OCI-LY3 (cell line): ENCODE results near the gene FYN.

Experiments
- H2AFZ ChIP-seq: fragments of 200-600, 300-600 bp; shearing (Covaris generic); 2 replicates; pipeline ENCODE4 v1.6.0; 2014; ENCODE audit warnings: antibody characterized with exemption, low read depth, low read length
- H3K27ac ChIP-seq: fragments of 200-600, 300-600 bp; sonication (generic); 2 replicates; pipeline ENCODE4 v1.5.1; 2014; ENCODE audit warnings: mild to moderate bottlenecking, low read length, moderate library complexity, mixed read lengths
- H3K27me3 ChIP-seq: fragments of 200-600, 300-600 bp; sonication (generic); 2 replicates; pipeline ENCODE4 v1.6.1; 2014; ENCODE audit warnings: low read depth, low read length, mixed read lengths
- H3K36me3 ChIP-seq: fragments of 200-600, 300-600 bp; sonication (generic); replicated peaks from 2 replicates; pipeline ENCODE3; 2014; ENCODE audit warnings: low read depth, low read length, mixed read lengths
- H3K4me1 ChIP-seq: fragments of 300-600, 200-600 bp; sonication (generic); 2 replicates; pipeline ENCODE4 v1.6.1; 2014; ENCODE audit warnings: low read length, mixed read lengths
- H3K4me2 ChIP-seq: fragments of 200-600, 300-600 bp; sonication (generic); 2 replicates; pipeline ENCODE4 v1.6.1; 2014; ENCODE audit warnings: low read length, mixed read lengths
- H3K4me3 ChIP-seq: fragments of 300-600, 200-600 bp; sonication (generic); 2 replicates; pipeline ENCODE4 v1.5.1; 2014; ENCODE audit warnings: antibody characterized with exemption, mild to moderate bottlenecking, low read length, moderate library complexity
- H3K79me2 ChIP-seq: fragments of 300-600, 200-600 bp; shearing (Covaris generic); 2 replicates; pipeline ENCODE4 v1.6.1; 2014; ENCODE audit warnings: mild to moderate bottlenecking, low read length, mixed read lengths
- H3K9ac ChIP-seq: fragments of 300-600, 200-600 bp; shearing (Covaris generic); 2 replicates; pipeline ENCODE4 v1.6.0; 2014; ENCODE audit warnings: mild to moderate bottlenecking, low read length, moderate library complexity
- H3K9me3 ChIP-seq: fragments of 200-600, 300-600 bp; shearing (Covaris generic); 2 replicates; pipeline ENCODE4 v1.6.1; 2014; ENCODE audit warnings: low read length, mixed read lengths; ENCODE audit not compliant: insufficient read depth
- H4K20me1 ChIP-seq: fragments of 200-600, 300-600 bp; sonication (generic); 2 replicates; pipeline ENCODE4 v1.6.1; 2016; ENCODE audit warnings: low read length, mixed read lengths; ENCODE audit not compliant: insufficient read depth
- EZH2phosphoT487 ChIP-seq: fragments of 200-600 bp; shearing (Covaris generic); IDR thresholded peaks from 2 replicates; pipeline ENCODE4 v1.6.1; 2018; ENCODE audit warnings: antibody characterized with exemption, mixed run types, low read depth
- TF ChIP-seq, protein P1 (sequence below): fragments of 200-600, 300-600 bp; sonication (generic); IDR thresholded peaks from 2 replicates; pipeline ENCODE4 v1.5.1; 2014; ENCODE audit warnings: antibody characterized with exemption, low read length, low read depth

FYN gene

DNA sequence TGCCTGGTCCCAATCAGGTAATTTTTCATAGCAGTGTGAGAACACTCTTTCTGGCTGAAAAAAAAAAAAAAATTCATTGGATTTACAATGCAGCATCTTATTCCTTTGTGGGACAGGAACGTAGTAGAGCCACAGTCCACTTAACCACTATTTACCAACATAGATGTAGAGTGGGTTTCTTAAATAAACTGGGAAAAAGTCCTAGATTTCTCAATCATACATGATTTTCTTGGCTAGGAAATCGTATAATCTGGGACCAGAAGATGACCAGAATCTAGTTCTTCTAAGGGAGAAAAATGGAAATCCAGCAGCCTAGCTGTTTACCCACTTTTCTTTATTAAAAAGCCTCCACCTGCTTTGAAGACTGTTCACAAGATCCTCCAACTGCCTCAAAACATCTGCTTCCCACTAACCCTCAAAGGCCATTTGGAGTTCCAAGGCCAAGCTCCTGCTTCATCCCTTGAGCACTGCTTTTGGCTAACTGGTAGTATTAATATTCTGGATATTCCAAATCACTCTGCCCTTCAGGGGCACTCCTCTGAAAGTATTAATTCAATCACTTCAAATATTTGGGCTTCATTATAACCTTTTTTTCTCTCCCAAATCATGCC lies 70.4 kb downstream of the FYN start:
- no peak overlapping the region for H3K4me2 ChIP-seq

GRCh38 chr6:111802015-111802414 lies 71.2 kb downstream of the FYN start:
- TF ChIP-seq, protein P1, sequence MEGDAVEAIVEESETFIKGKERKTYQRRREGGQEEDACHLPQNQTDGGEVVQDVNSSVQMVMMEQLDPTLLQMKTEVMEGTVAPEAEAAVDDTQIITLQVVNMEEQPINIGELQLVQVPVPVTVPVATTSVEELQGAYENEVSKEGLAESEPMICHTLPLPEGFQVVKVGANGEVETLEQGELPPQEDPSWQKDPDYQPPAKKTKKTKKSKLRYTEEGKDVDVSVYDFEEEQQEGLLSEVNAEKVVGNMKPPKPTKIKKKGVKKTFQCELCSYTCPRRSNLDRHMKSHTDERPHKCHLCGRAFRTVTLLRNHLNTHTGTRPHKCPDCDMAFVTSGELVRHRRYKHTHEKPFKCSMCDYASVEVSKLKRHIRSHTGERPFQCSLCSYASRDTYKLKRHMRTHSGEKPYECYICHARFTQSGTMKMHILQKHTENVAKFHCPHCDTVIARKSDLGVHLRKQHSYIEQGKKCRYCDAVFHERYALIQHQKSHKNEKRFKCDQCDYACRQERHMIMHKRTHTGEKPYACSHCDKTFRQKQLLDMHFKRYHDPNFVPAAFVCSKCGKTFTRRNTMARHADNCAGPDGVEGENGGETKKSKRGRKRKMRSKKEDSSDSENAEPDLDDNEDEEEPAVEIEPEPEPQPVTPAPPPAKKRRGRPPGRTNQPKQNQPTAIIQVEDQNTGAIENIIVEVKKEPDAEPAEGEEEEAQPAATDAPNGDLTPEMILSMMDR = no peak
- no peak for TF ChIP-seq EZH2phosphoT487
- H3K27ac ChIP-seq = no peak overlapping the region
- H3K79me2 ChIP-seq = no peaks in the 10 kb centered on the region
- H3K9ac ChIP-seq = no peak overlapping the region
- H3K9me3 ChIP-seq = no peaks in the 10 kb centered on the region
- no peaks in the 10 kb centered on the region for H3K27me3 ChIP-seq
- H2AFZ ChIP-seq = no peak overlapping the region
- H4K20me1 ChIP-seq = no peaks in the 10 kb centered on the region
- H3K36me3 ChIP-seq = no peaks in the 10 kb centered on the region
- H3K4me3 ChIP-seq = no peak overlapping the region
- no peak overlapping the region for H3K4me2 ChIP-seq
- peaks cover 23% of the 10 kb centered on the region for H3K4me1 ChIP-seq

More for the DNA sequence above, 70.4 kb downstream of the FYN start:
- TF ChIP-seq EZH2phosphoT487 = no peak
- TF ChIP-seq, protein P1 = no peak
- Histone ChIP-seq H3K9ac (no peak overlapping the region), H3K27ac (no peak overlapping the region), H3K27me3 (no peaks in the 10 kb centered on the region), H2AFZ (no peak overlapping the region), H3K4me1 (peaks cover 23% of the 10 kb centered on the region), H4K20me1 (no peaks in the 10 kb centered on the region), H3K79me2 (no peaks in the 10 kb centered on the region), H3K9me3 (no peaks in the 10 kb centered on the region), H3K4me3 (no peak overlapping the region), H3K36me3 (no peaks in the 10 kb centered on the region)

DNA sequence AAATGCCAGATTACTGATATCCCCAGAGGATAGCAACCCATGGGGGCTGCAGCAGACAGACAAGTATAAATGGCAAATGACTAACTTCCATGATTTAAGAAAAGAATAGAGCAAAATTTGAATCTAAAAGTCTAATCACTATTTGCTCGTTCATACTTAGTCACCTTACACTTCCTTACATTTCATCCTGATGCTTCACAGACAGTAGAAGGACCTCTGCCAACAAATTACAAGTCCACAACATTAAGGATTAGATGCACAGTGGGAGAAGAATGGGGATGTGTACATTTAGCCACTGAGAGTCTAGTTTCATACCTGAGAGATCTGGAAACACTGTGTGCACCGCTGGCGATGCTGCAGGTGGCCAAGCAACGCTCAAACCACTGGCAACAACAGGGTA lies 72.4 kb downstream of the FYN start:
- Histone ChIP-seq H3K9ac (no peak overlapping the region), H3K27ac (no peak overlapping the region), H3K27me3 (no peaks in the 10 kb centered on the region), H3K4me1 (peaks cover 17% of the 10 kb centered on the region), H3K4me2 (no peak overlapping the region), H3K79me2 (no peaks in the 10 kb centered on the region), H3K9me3 (no peaks in the 10 kb centered on the region), H3K36me3 (no peaks in the 10 kb centered on the region), H2AFZ (no peak overlapping the region), H4K20me1 (no peaks in the 10 kb centered on the region), H3K4me3 (no peak overlapping the region)
- TF ChIP-seq, protein P1 = no peak
- TF ChIP-seq EZH2phosphoT487 = no peak

DNA sequence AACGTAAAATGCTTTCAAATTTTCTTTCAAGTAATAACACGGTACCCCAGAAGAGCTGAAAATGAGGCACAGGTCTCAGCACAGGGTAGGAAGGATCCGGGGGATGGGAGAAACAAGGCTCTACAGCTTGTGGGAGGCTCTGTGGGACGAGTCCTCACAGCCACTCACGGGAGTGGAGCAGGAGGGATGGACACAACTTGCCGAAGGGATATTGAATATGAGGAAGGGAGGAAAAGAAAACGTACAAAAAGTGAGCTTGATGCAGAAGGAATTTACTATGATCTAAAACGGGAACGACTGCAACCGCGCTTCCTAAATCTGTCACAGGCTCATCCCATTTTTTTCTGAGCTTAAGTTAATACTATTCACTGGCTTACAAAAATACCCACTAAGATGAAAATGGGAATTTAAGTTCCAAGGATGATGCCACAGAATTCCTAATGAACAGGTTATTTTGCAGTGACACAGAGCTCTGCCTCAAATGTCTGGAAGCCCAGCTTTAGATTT lies 72.9 kb downstream of the FYN start:
- Histone ChIP-seq H2AFZ (no peak overlapping the region), H3K9me3 (no peaks in the 10 kb centered on the region), H3K27ac (no peak overlapping the region), H4K20me1 (no peaks in the 10 kb centered on the region), H3K4me3 (no peak overlapping the region), H3K27me3 (no peaks in the 10 kb centered on the region), H3K79me2 (no peaks in the 10 kb centered on the region), H3K9ac (no peak overlapping the region), H3K36me3 (no peaks in the 10 kb centered on the region), H3K4me2 (no peak overlapping the region), H3K4me1 (peaks cover 12% of the 10 kb centered on the region)
- TF ChIP-seq EZH2phosphoT487 = no peak
- TF ChIP-seq, protein P1 = no peak
